Activated T-helper 17 cell treated with anti-CD3 and anti-CD28 coated beads, Interleukin-2, amount 50 U/mL, for 72 hours (primary cell): Measurements from ENCODE around the gene PPP6R1. TPM values are rescaled to one million over a fixed set of nuclear protein-coding genes. Genes with fewer than 3 reads are reported as not detected.
"Not testable (repeated sequence)": the region's sequence is repeated elsewhere in the genome, so short reads cannot be mapped to it uniquely, and the experiment has no call there.

Source experiments
- ATAC-seq: fragments of 150-1000 bp; cut with Tn5 transposase; replicated peaks from 2 replicates; pipeline ENCODE4 v1.10.0; 2021; ENCODE audit warnings: mild to moderate bottlenecking, moderate library complexity
- H3K27ac Mint-ChIP-seq: one replicate; pipeline ENCODE4 v1.8.0; 2022; ENCODE audit warnings: mixed read lengths
- H3K27me3 Mint-ChIP-seq: one replicate; pipeline ENCODE4 v1.8.0; 2022; ENCODE audit warnings: mixed read lengths
- H3K36me3 Mint-ChIP-seq: one replicate; pipeline ENCODE4 v1.8.0; 2022; ENCODE audit warnings: low read depth, mild to moderate bottlenecking, mixed read lengths
- H3K4me1 Mint-ChIP-seq: one replicate; pipeline ENCODE4 v1.8.0; 2022; ENCODE audit warnings: mixed read lengths
- H3K4me3 Mint-ChIP-seq: one replicate; pipeline ENCODE4 v1.8.0; 2022; ENCODE audit warnings: mild to moderate bottlenecking, mixed read lengths
- H3K9me3 Mint-ChIP-seq: one replicate; pipeline ENCODE4 v1.8.0; 2022; ENCODE audit warnings: mixed read lengths
- total RNA-seq, 2 donors: library from RNA; stranded (reverse); gene quantifications; one replicate each; pipeline ENCODE4 v1.2.3, GENCODE V29; 2022

The PPP6R1 gene
- total RNA-seq, 2 donors from 2014 or later, result 156 to 319 TPM

GRCh38 chr19:55220525-55220924 lies 38.3 kb downstream of the PPP6R1 start:
- no peak overlapping the region for H3K27ac Mint-ChIP-seq
- H3K4me1 Mint-ChIP-seq, result peaks cover 15% of the 10 kb centered on the region
- no peak for ATAC-seq
- peaks cover 8% of the 10 kb centered on the region for H3K27me3 Mint-ChIP-seq
- peaks cover 3% of the 10 kb centered on the region for H3K9me3 Mint-ChIP-seq
- no peak overlapping the region for H3K4me3 Mint-ChIP-seq
- H3K36me3 Mint-ChIP-seq, result peaks cover 4% of the 10 kb centered on the region

- H3K4me1 Mint-ChIP-seq, result peaks cover 13% of the 10 kb centered on the region
- peaks cover 4% of the 10 kb centered on the region for H3K9me3 Mint-ChIP-seq
- H3K27ac Mint-ChIP-seq, result peak overlapping the region; percentile 15
- ATAC-seq, result peak; percentile 83
- H3K4me3 Mint-ChIP-seq, result peak overlapping the region; percentile 48
- H3K36me3 Mint-ChIP-seq, result no peaks in the 10 kb centered on the region
- peaks cover 10% of the 10 kb centered on the region for H3K27me3 Mint-ChIP-seq
These were observed 42.2 kb downstream of the PPP6R1 start for GRCh38 chr19:55216461-55217198.

- peaks cover 4% of the 10 kb centered on the region for H3K9me3 Mint-ChIP-seq
- no peak overlapping the region for H3K4me3 Mint-ChIP-seq
- H3K4me1 Mint-ChIP-seq, result peaks cover 13% of the 10 kb centered on the region
- H3K27me3 Mint-ChIP-seq, result peaks cover 18% of the 10 kb centered on the region
- no peaks in the 10 kb centered on the region for H3K36me3 Mint-ChIP-seq
- ATAC-seq, result no peak
- no peak overlapping the region for H3K27ac Mint-ChIP-seq
These were observed 45.3 kb downstream of the PPP6R1 start for GRCh38 chr19:55213547-55213946.

GRCh38 chr19:55212447-55212846 lies 46.4 kb downstream of the PPP6R1 start:
- Mint-ChIP-seq H3K27me3 (peaks cover 18% of the 10 kb centered on the region), H3K36me3 (no peaks in the 10 kb centered on the region), H3K27ac (no peak overlapping the region), H3K9me3 (peaks cover 4% of the 10 kb centered on the region), H3K4me1 (peaks cover 13% of the 10 kb centered on the region), H3K4me3 (no peak overlapping the region)
- ATAC-seq, result peak; percentile 71

GRCh38 chr19:55209693-55210472 lies 48.9 kb downstream of the PPP6R1 start:
- peaks cover 14% of the 10 kb centered on the region for H3K27me3 Mint-ChIP-seq
- no peak for ATAC-seq
- H3K9me3 Mint-ChIP-seq, result no peaks in the 10 kb centered on the region

GRCh38 chr19:55208880-55209692 lies 49.7 kb downstream of the PPP6R1 start, which contains the start of gene PTPRH:
Gene PTPRH (minus strand): TSS chr19:55209501. CDS start chr19:55209433, 68 bp downstream.
- no peak for ATAC-seq
- H3K4me3 Mint-ChIP-seq, result no peak within 1 kb of the TSS
- H3K9me3 Mint-ChIP-seq, result no peaks in the 10 kb centered on the region
- H3K27me3 Mint-ChIP-seq, result peaks cover 14% of the 10 kb centered on the region
- H3K27ac Mint-ChIP-seq, result no peak within 1 kb of the TSS
- H3K4me1 Mint-ChIP-seq, result no peaks in the 10 kb centered on the region
- H3K36me3 Mint-ChIP-seq, result no peaks in the 10 kb centered on the region

More at GRCh38 chr19:55209693-55210472, 48.9 kb downstream of the PPP6R1 start:
- Mint-ChIP-seq H3K4me3 (no peak overlapping the region), H3K4me1 (no peaks in the 10 kb centered on the region), H3K27ac (no peak overlapping the region), H3K36me3 (no peaks in the 10 kb centered on the region)

GRCh38 chr19:55206664-55207500 lies 51.9 kb downstream of the PPP6R1 start:
- ATAC-seq, result peak; percentile 62
- H3K27me3 Mint-ChIP-seq, result peaks cover 22% of the 10 kb centered on the region
- H3K9me3 Mint-ChIP-seq, result no peaks in the 10 kb centered on the region
- no peak overlapping the region for H3K27ac Mint-ChIP-seq
- H3K4me3 Mint-ChIP-seq, result no peak overlapping the region
- H3K4me1 Mint-ChIP-seq, result no peaks in the 10 kb centered on the region
- H3K36me3 Mint-ChIP-seq, result no peaks in the 10 kb centered on the region

GRCh38 chr19:55202199-55202598 lies 56.6 kb downstream of the PPP6R1 start:
- not testable (repeated sequence) for H3K4me1 Mint-ChIP-seq, H3K4me3 Mint-ChIP-seq

GRCh38 chr19:55199620-55200204 lies 59.1 kb downstream of the PPP6R1 start:
- no peak overlapping the region for H3K4me3 Mint-ChIP-seq
- H3K9me3 Mint-ChIP-seq, result no peaks in the 10 kb centered on the region
- peaks cover 27% of the 10 kb centered on the region for H3K27me3 Mint-ChIP-seq
- H3K36me3 Mint-ChIP-seq, result no peaks in the 10 kb centered on the region
- no peak for ATAC-seq
- H3K4me1 Mint-ChIP-seq, result no peaks in the 10 kb centered on the region
- H3K27ac Mint-ChIP-seq, result no peak overlapping the region

More at GRCh38 chr19:55202199-55202598, 56.6 kb downstream of the PPP6R1 start:
- not testable (repeated sequence) for H3K9me3 Mint-ChIP-seq, H3K27ac Mint-ChIP-seq, ATAC-seq, H3K36me3 Mint-ChIP-seq
- H3K27me3 Mint-ChIP-seq, result peaks cover 32% of the 10 kb centered on the region

- Mint-ChIP-seq H3K9me3 (no peaks in the 10 kb centered on the region), H3K4me3 (no peak overlapping the region), H3K4me1 (no peaks in the 10 kb centered on the region), H3K36me3 (no peaks in the 10 kb centered on the region), H3K27me3 (peaks cover 24% of the 10 kb centered on the region), H3K27ac (no peak overlapping the region)
- ATAC-seq, result no peak
These were observed 60.2 kb downstream of the PPP6R1 start for GRCh38 chr19:55198651-55199050.

GRCh38 chr19:55197528-55197927 lies 61.3 kb downstream of the PPP6R1 start:
- no peak overlapping the region for H3K4me3 Mint-ChIP-seq
- no peaks in the 10 kb centered on the region for H3K4me1 Mint-ChIP-seq
- peaks cover 20% of the 10 kb centered on the region for H3K27me3 Mint-ChIP-seq
- no peak overlapping the region for H3K27ac Mint-ChIP-seq
- no peak for ATAC-seq
- no peaks in the 10 kb centered on the region for H3K36me3 Mint-ChIP-seq
- H3K9me3 Mint-ChIP-seq, result no peaks in the 10 kb centered on the region

- Mint-ChIP-seq H3K4me3 (no peak overlapping the region), H3K36me3 (no peaks in the 10 kb centered on the region), H3K9me3 (no peaks in the 10 kb centered on the region), H3K27ac (no peak overlapping the region), H3K4me1 (no peaks in the 10 kb centered on the region), H3K27me3 (peaks cover 21% of the 10 kb centered on the region)
- ATAC-seq, result no peak
These were observed 62.0 kb downstream of the PPP6R1 start for GRCh38 chr19:55196803-55197202.

- no peak for ATAC-seq
- no peaks in the 10 kb centered on the region for H3K9me3 Mint-ChIP-seq
- no peak overlapping the region for H3K4me3 Mint-ChIP-seq
- H3K36me3 Mint-ChIP-seq, result no peaks in the 10 kb centered on the region
- peaks cover 4% of the 10 kb centered on the region for H3K4me1 Mint-ChIP-seq
- peaks cover 8% of the 10 kb centered on the region for H3K27me3 Mint-ChIP-seq
- no peak overlapping the region for H3K27ac Mint-ChIP-seq
These were observed 65.3 kb downstream of the PPP6R1 start for GRCh38 chr19:55193481-55193880.
